GM20000 (cell line): Measurements from ENCODE around the gene CERT1.

Experiments used
- DNase-seq: peaks from one replicate; pipeline ENCODE4 v3.0.0; 2012; ENCODE audit warnings: low spot score
- CTCF ChIP-seq: IDR thresholded peaks from 2 replicates; pipeline ENCODE4 v1.5.1; 2012; ENCODE audit warnings: mild to moderate bottlenecking, control low read depth; ENCODE audit errors: extremely low read depth, missing control alignments

CERT1 gene

DNA sequence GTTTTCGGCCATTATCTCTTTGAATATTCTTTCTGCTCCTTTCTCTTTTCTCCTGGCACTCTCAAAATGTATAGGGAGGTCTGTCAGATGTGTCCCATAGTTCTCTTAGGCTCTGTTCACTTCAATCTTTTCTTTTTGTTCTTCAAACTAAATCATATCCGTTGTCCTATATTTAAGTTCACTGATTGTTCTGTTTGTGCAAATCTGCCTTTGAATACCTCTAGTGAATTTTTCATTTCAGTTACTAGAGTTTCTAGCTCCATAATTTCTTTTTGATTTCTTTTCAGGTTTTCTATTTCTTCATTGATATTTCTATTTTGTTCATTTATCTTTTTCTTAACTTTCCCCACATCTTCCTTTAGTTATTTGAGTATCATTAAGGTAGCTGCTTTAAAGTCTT is 65.4 kb downstream of the CERT1 start:
- TF ChIP-seq CTCF, result no peak

GRCh38 chr5:75441560-75441959 is 69.9 kb downstream of the CERT1 start:
- no peak for DNase-seq
- no peak for TF ChIP-seq CTCF

More for the DNA sequence above, 65.4 kb downstream of the CERT1 start:
- DNase-seq, result no peak

GRCh38 chr5:75439276-75439675 is 72.2 kb downstream of the CERT1 start:
- DNase-seq, result no peak
- TF ChIP-seq CTCF, result no peak

- DNase-seq, result no peak
- no peak for TF ChIP-seq CTCF
Measured at GRCh38 chr5:75438722-75439121, 72.7 kb downstream of the CERT1 start.

GRCh38 chr5:75435096-75435495 is 76.3 kb downstream of the CERT1 start:
- DNase-seq, result no peak
- no peak for TF ChIP-seq CTCF

GRCh38 chr5:75433814-75434506 is 77.5 kb downstream of the CERT1 start:
- no peak for TF ChIP-seq CTCF
- no peak for DNase-seq

GRCh38 chr5:75414241-75414640 is 97.2 kb downstream of the CERT1 start:
- DNase-seq, result no peak
- TF ChIP-seq CTCF, result no peak
